Adrenal gland (tissue), 5 donors: ENCODE results near the gene PTPRF.

Source experiments
- CTCF ChIP-seq, 6 experiments: fragments of 450-650 bp in 4 of 6; fragments of 200-600 bp in 2 of 6; sonication (generic) in 1 of 6; IDR thresholded peaks; 1 replicate in 5 of 6; 2 replicates in 1 of 6; pipeline versions ENCODE4 v1.5.1 to v1.8.0; 2016 to 2021; ENCODE audit warnings: antibody characterized with exemption in 6 of 6, mild to moderate bottlenecking in 2 of 6, moderate library complexity in 1 of 6
- POLR2A ChIP-seq, 2 donors: fragments of 450-650 bp; IDR thresholded peaks; one replicate each; pipeline ENCODE4 v1.6.1; 2017; ENCODE audit warnings: antibody characterized with exemption in 2 of 2, mild to moderate bottlenecking in 2 of 2, moderate library complexity in 1 of 2
- donor health status: DM: no; HTN: no; CAD: no.

DNA sequence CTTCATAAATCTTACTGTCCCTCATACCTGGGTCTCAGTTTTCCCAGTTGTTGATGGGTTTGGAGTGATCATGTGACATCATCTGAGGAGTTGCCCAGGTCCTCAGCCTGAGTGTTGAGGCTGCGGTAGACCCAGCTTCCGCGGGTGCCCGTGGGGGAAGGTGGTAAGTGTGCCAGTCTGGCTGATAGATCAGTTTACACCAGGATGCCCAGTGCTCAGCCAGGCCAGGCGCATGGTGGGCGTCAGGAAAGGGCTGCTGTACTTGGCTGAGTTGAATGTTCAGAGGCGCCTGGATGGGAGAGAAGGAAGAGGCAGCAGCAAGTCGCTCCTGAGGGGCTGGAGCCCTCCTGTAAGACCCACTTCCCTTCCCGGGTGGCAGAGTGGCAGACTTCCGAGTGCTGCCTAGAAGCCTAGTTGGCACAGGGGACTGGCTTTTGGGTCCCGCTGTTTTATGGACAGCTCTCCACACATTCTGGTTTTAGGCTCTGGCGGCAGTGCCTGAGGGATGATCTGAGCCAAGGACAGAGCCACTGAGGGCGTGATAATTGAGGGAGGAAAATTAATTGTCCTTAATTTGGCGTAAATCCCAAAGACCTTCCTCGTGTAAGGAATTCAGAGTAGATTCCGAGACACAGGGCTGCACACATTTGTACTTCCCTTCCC, 35.8 kb downstream of the PTPRF start:
- TF ChIP-seq CTCF (IDR thresholded peaks at IDR 0.05) = no peak
- no peak for TF ChIP-seq POLR2A (IDR thresholded peaks at IDR 0.05)
